ENCODE data around the gene ZNF610.
A peak's percentile ranks its signal among the peaks of the same experiment; 100 is the strongest.
"Not testable (repeated sequence)": the region's sequence is repeated elsewhere in the genome, so short reads cannot be mapped to it uniquely, and the experiment has no call there.

The ZNF610 gene

DNA sequence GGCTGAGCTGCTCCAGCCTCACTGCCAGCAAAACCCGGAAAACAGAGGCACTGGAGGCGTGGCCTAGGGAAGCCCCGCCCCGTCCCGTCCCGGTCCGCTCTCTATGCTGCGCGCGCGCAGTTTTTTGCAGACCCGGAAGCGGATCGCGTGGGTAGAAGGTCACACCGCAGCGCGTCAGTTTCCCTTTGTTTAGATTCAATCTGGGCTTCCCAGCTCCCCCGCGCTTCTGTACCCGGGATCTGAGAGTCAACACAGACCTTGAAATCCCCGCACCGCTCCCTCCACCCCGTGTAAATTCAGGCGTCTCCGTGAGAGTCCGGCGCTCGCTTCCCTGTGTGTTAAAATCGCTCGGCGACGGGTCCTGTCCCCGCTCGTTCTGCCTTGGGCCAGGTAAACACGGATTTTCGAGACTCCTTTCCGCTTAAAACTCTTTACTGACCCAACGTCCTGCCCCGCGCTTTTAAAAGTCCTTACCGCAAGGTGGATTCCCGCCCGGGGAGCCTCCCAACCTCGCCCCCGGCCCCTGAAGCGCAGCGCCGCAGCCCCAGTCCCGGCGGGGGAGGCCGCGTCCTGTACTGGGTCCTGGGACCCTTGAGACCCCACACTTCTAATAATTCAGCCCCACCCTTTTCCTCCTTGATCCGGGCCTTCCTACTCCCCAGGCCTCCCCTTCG is at the start of gene ZNF610:
Gene ZNF610, plus strand, starts transcription at position 127 of the 674 bp plus-strand sequence. CDS start 12,930 bp downstream, outside the sequence.
- DNase-seq (ENCODE audit: low spot score) = peak; percentile 87
- no peak for TF ChIP-seq CTCF (IDR thresholded peaks at IDR 0.05; ENCODE audit: extremely low read depth, missing control alignments)

GRCh38 chr19:52286256-52286655 is 49.8 kb upstream of the ZNF610 start:
- DNase-seq (ENCODE audit: low spot score) = no peak
- no peak for TF ChIP-seq CTCF (IDR thresholded peaks at IDR 0.05; ENCODE audit: extremely low read depth, missing control alignments)

- TF ChIP-seq CTCF (IDR thresholded peaks at IDR 0.05; ENCODE audit: extremely low read depth, missing control alignments) = no peak
- DNase-seq (ENCODE audit: low spot score) = no peak
Observed at GRCh38 chr19:52291781-52292180, 44.3 kb upstream of the ZNF610 start.

DNA sequence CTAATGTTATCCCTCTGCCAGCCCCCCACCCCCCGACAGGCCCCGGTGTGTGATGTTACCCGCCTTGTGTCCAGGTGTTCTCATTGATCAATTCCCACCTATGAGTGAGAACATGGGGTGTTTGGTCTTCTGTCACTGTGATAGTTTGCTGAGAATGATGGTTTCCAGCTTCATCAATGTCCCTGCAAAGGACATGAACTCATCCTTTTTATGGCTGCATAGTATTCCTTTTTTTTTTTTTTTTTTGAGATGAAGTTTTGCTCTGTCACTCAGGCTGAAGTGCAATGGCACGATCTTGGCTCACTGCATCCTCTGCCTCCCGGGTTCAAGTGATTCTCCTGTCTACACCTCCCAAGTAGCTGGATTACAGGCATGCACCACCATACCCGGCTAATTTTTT is 43.1 kb upstream of the ZNF610 start:
- DNase-seq (ENCODE audit: low spot score) = not testable (repeated sequence)

GRCh38 chr19:52296400-52296772 is 39.7 kb upstream of the ZNF610 start:
- TF ChIP-seq CTCF (IDR thresholded peaks at IDR 0.05; ENCODE audit: extremely low read depth, missing control alignments) = no peak
- DNase-seq (ENCODE audit: low spot score) = peak; percentile 10

DNA sequence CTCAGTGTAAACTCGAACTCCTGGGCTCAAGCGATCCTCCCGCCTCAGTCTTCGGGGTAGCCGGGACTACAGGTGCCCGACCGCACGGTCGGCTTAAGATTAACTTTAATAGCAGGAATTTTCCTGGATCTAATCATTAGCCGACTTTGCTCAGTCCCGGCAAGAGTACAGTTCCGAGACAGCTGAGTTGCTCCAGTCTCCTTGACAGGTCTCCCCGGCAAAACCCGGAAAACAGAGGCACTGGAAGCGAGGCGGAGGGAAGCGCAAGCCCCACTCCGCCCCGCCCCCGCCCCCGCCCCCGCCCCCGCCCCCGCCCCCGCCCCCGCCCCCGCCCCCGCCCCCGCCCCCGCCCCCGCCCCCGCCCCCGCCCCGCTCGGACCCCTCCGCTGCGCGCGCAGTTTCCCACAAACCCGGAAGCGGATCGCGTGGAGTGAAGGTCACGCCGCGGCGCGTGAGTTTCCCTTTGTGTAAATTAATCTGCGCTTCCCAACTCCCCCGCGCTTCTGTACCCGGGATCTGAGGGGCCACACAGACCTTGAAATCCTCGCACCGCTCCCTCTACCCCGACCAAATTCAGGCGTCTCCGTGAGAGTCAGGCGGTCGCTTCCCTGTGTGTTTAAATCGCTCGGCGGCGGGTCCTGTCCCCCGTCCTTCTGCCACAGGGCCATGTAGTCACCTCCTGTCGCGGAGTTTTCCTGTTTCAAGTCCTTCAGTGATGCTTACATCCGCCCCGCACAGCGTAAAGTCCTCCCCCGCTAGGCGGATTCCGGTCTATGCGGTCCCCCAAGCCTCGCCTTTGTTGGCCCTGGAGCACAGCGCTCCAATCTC is 39.1 kb upstream of the ZNF610 start, which contains the start of gene ZNF480:
Gene ZNF480, plus strand, starts transcription at position 397 of the 828 bp plus-strand sequence. CDS start 3,244 bp downstream, outside the sequence.
- TF ChIP-seq CTCF (IDR thresholded peaks at IDR 0.05; ENCODE audit: extremely low read depth, missing control alignments) = no peak

GRCh38 chr19:52297601-52298364 is 38.3 kb upstream of the ZNF610 start:
- TF ChIP-seq CTCF (IDR thresholded peaks at IDR 0.05; ENCODE audit: extremely low read depth, missing control alignments) = no peak
- DNase-seq (ENCODE audit: low spot score) = no peak

More for the DNA sequence above, 39.1 kb upstream of the ZNF610 start, which contains the start of gene ZNF480:
- DNase-seq (ENCODE audit: low spot score) = peak; percentile 86

Measured in GM20000 (cell line).